ENCODE measurements around the gene MBLAC1. TPM values are rescaled to one million over a fixed set of nuclear protein-coding genes. Genes with fewer than 3 reads are reported as not detected.

Gene MBLAC1
- total RNA-seq, 1 experiment from 2014 or later = 3.5 TPM

- no peak for TF ChIP-seq CBFB (CRISPR knock-in tag; IDR thresholded peaks at IDR 0.05; ENCODE audit: low read depth)
Measured at GRCh38 chr7:100098913-100099312, 27.9 kb upstream of the MBLAC1 start (continued).

- TF ChIP-seq GABPB1 (CRISPR knock-in tag; IDR thresholded peaks at IDR 0.05) (no peak), NR3C1 (CRISPR knock-in tag; conservative IDR thresholded peaks at IDR 0.05; ENCODE audit: low read depth) (no peak), JUN (CRISPR knock-in tag; IDR thresholded peaks at IDR 0.05) (no peak), NFATC4 (CRISPR knock-in tag; IDR thresholded peaks at IDR 0.05) (0 out of 2 replicates have a peak, but pooled peaks have one; percentile 3), ZMAT4 (CRISPR knock-in tag; IDR thresholded peaks at IDR 0.05) (no peak), RELA (CRISPR knock-in tag; IDR thresholded peaks at IDR 0.05; ENCODE audit: borderline replicate concordance) (no peak), ZNF671 (CRISPR knock-in tag; IDR thresholded peaks at IDR 0.05) (peak; percentile 61; the same call in 1 of the 2 replicates), SMAD3 (CRISPR knock-in tag; IDR thresholded peaks at IDR 0.05; ENCODE audit: borderline replicate concordance) (no peak), TCF7 (CRISPR knock-in tag; IDR thresholded peaks at IDR 0.05; ENCODE audit: low read depth) (no peak), ZNF121 (CRISPR knock-in tag; IDR thresholded peaks at IDR 0.05) (no peak), EMX1 (CRISPR knock-in tag; IDR thresholded peaks at IDR 0.05) (peak; percentile 23; the same call in 1 of the 2 replicates), ZNF317 (CRISPR knock-in tag; IDR thresholded peaks at IDR 0.05; ENCODE audit: borderline replicate concordance, low read depth) (no peak)
- no peak for ATAC-seq
- Mint-ChIP-seq H3K27ac (peak overlapping the region; percentile 99), H3K9me3 (no peaks in the 10 kb centered on the region), H3K27me3 (ENCODE audit: low read depth) (no peaks in the 10 kb centered on the region), H3K4me3 (peak overlapping the region; percentile 91), H3K4me1 (peaks cover 24% of the 10 kb centered on the region), H3K36me3 (peaks cover 70% of the 10 kb centered on the region)
- CTCF ChIA-PET = no interaction called here
- POLR2A ChIA-PET = interaction anchor here (3.6 kb wide), 1 partner anchor 9 kb away, joined by 41 read pairs; the partner anchor contains the start of gene COPS6
- no peak for DNase-seq (ENCODE audit: low spot score)
Measured at GRCh38 chr7:100099452-100099851, 27.3 kb upstream of the MBLAC1 start.

- Mint-ChIP-seq H3K27ac (peak overlapping the region; percentile 99), H3K9me3 (no peaks in the 10 kb centered on the region), H3K27me3 (ENCODE audit: low read depth) (no peaks in the 10 kb centered on the region), H3K4me1 (peaks cover 24% of the 10 kb centered on the region), H3K36me3 (peaks cover 59% of the 10 kb centered on the region), H3K4me3 (peak overlapping the region; percentile 91)
- ChIA-PET CTCF (interaction anchor here (0.6 to 3.2 kb wide), 4 partner anchors 12 to 142 kb away, joined by 3 to 41 read pairs (median 20); no protein-coding TSS in a partner anchor), POLR2A (interaction anchor here (0.6 to 3.6 kb wide), 17 partner anchors 10 to 516 kb away, joined by 3 to 56 read pairs (median 6); partner anchors contain the start of genes CNPY4, COPS6, GAL3ST4 and GPC2)
- peak; percentile 57 for ATAC-seq
- DNase-seq (ENCODE audit: low spot score) = peak; percentile 90
- TF ChIP-seq ATF1 (CRISPR knock-in tag; IDR thresholded peaks at IDR 0.05) (no peak), ERG (CRISPR knock-in tag; IDR thresholded peaks at IDR 0.05) (no peak), ELF4 (CRISPR knock-in tag; IDR thresholded peaks at IDR 0.05; ENCODE audit: low read depth) (no peak), ZNF425 (CRISPR knock-in tag; conservative IDR thresholded peaks at IDR 0.05) (no peak; the same call in 1 of the 2 replicates), ATF2 (CRISPR knock-in tag; IDR thresholded peaks at IDR 0.05; ENCODE audit: borderline replicate concordance, low read depth) (0 out of 2 replicates have a peak, but pooled peaks have one; percentile 7), MYBL2 (CRISPR knock-in tag; IDR thresholded peaks at IDR 0.05) (0 out of 2 replicates have a peak, but pooled peaks have one; percentile 68), SP1 (CRISPR knock-in tag; conservative IDR thresholded peaks at IDR 0.05) (peak; percentile 73), ZNF396 (CRISPR knock-in tag; IDR thresholded peaks at IDR 0.05; ENCODE audit: borderline replicate concordance) (no peak), PRDM15 (CRISPR knock-in tag; IDR thresholded peaks at IDR 0.05) (no peak), PRRX2 (CRISPR knock-in tag; IDR thresholded peaks at IDR 0.05) (0 out of 2 replicates have a peak, but pooled peaks have one; percentile 68), CREM (CRISPR knock-in tag; IDR thresholded peaks at IDR 0.05) (peak; percentile 73; the same call in 1 of the 2 replicates)
Measured at GRCh38 chr7:100100420-100101015, 26.2 kb upstream of the MBLAC1 start.
